Aorta (tissue), 5 donors: ENCODE measurements around the gene NFYA. TPM values are rescaled to one million over a fixed set of nuclear protein-coding genes. Genes with fewer than 3 reads are reported as not detected.

ENCODE experiments used
- ATAC-seq: fragments of 200-7000 bp; cut with Tn5 transposase; one replicate; pipeline ENCODE4 v1.9.1; 2022; ENCODE audit warnings: moderate library complexity; ENCODE audit not compliant: low FRiP score
- DNase-seq, 2 donors: peaks; one replicate each; pipeline ENCODE4 v3.0.0-alpha.2; 2020
- H3K27ac ChIP-seq, 2 donors: one replicate each; pipeline ENCODE4 v1.5.1; 2013; ENCODE audit warnings: low read length in 2 of 2, mild to moderate bottlenecking in 2 of 2, moderate library complexity in 2 of 2, control low read depth in 1 of 2, inconsistent platforms in 1 of 2, low read depth in 1 of 2
- H3K27me3 ChIP-seq, 2 donors: one replicate each; pipeline ENCODE4 v1.6.1; 2013; ENCODE audit warnings: control low read depth in 1 of 2, low read length in 1 of 2, mild to moderate bottlenecking in 1 of 2, moderate library complexity in 1 of 2; ENCODE audit not compliant: insufficient read depth in 2 of 2, control insufficient read depth in 1 of 2
- H3K36me3 ChIP-seq, 2 donors: one replicate each; pipeline ENCODE4 v1.6.1; 2013; ENCODE audit warnings: control low read depth in 1 of 2, low read length in 1 of 2, mild to moderate bottlenecking in 1 of 2; ENCODE audit not compliant: insufficient read depth in 2 of 2, control insufficient read depth in 1 of 2
- H3K4me1 ChIP-seq, 2 donors: one replicate each; pipeline ENCODE4 v1.6.1; 2013; ENCODE audit warnings: low read length in 2 of 2, control low read depth in 1 of 2, mild to moderate bottlenecking in 1 of 2, moderate library complexity in 1 of 2; ENCODE audit not compliant: insufficient read depth in 2 of 2, control insufficient read depth in 1 of 2
- H3K4me3 ChIP-seq, 2 donors: one replicate each; pipeline ENCODE4 v1.5.1; 2013; ENCODE audit warnings: low read length in 2 of 2, control low read depth in 1 of 2, mild to moderate bottlenecking in 1 of 2
- H3K9me3 ChIP-seq: one replicate; pipeline ENCODE4 v1.6.1; 2013; ENCODE audit warnings: mild to moderate bottlenecking, low read length; ENCODE audit not compliant: control insufficient read depth
- WGBS, 2 donors: extraction: QIAGEN DNeasy Blood & Tissue Kit; methylation state at CpG; one replicate each; pipeline ENCODE4 v1.1.7; 2013; 5-methylcytosine and 5-hydroxymethylcytosine counted together
- intact Hi-C, 2 donors: fragments of 100-400 bp; cut with DNase I; formaldehyde crosslinking; loops; one replicate each; pipeline versions ENCODE4 v1.14.2 to v1.15.0; 2022
- polyA plus RNA-seq, 2 donors: library from polyadenylated mRNA; stranded (reverse); fragments of 200-250 nt; gene quantifications; one replicate each; pipeline ENCODE4 v1.2.3, GENCODE V29; 2013
- total RNA-seq, 2 donors: library from RNA; stranded (reverse); fragmentation: NEBNext Ultra II Directional; extraction: Animal tissue kit (Norgen Biotek cat#: 25700); gene quantifications; one replicate each; pipeline ENCODE4 v1.2.1, GENCODE V29; 2021
- donor health status: healthy with polysubstance abuse.
- donor health status: Bipolar disorder and iron deficiency.
- donor health status: DM: no; HTN: no; CAD: no.
- donor health status: DM: no; HTN: no; CAD: no.
- donor health status: DM: yes; HTN: yes; CAD: no.

NFYA gene
- total and polyA plus RNA-seq, 4 donors, result 5.6 to 18.6 (median 10.0) TPM

GRCh38 chr6:41036186-41036585, 36.6 kb upstream of the NFYA start:
- no peak for DNase-seq
- Histone ChIP-seq H3K9me3 (no peaks in the 10 kb centered on the region), H3K4me3 (no peak overlapping the region), H3K4me1 (no peaks in the 10 kb centered on the region), H3K36me3 (no peaks in the 10 kb centered on the region), H3K27ac (no peak overlapping the region), H3K27me3 (no peaks in the 10 kb centered on the region)
- no peak for ATAC-seq
- intact Hi-C loops, result loop anchor here in 1 of 2 donors (10.0 kb wide), 1 partner anchor 141 kb away; no protein-coding TSS in a partner anchor
- WGBS, 2 donors, result 61% methylated on average over 3 of the region's 3 CpGs

- Histone ChIP-seq H3K9me3 (no peaks in the 10 kb centered on the region), H3K4me3 (no peak overlapping the region), H3K36me3 (no peaks in the 10 kb centered on the region), H3K4me1 (no peaks in the 10 kb centered on the region), H3K27ac (no peak overlapping the region), H3K27me3 (no peaks in the 10 kb centered on the region)
- 94 to 96% methylated on average over 2 of the region's 2 CpGs for WGBS, 2 donors
- DNase-seq (no peak), ATAC-seq (no peak)
- intact Hi-C loops, result loop anchor here in 1 of 2 donors (10.0 kb wide), 1 partner anchor 142 kb away; no protein-coding TSS in a partner anchor
Measured at GRCh38 chr6:41036601-41037000, 36.2 kb upstream of the NFYA start.

- Histone ChIP-seq H3K27ac (no peak overlapping the region), H3K36me3 (no peaks in the 10 kb centered on the region), H3K4me1 (no peaks in the 10 kb centered on the region), H3K27me3 (no peaks in the 10 kb centered on the region), H3K4me3 (no peak overlapping the region), H3K9me3 (no peaks in the 10 kb centered on the region)
- intact Hi-C loops, result loop anchor here in 1 of 2 donors (10.0 kb wide), 1 partner anchor 143 kb away; no protein-coding TSS in a partner anchor
- WGBS, 2 donors, result 87 to 89% methylated on average over 13 of the region's 13 CpGs
- no peak for DNase-seq
- no peak for ATAC-seq
Measured at GRCh38 chr6:41037107-41037900, 35.5 kb upstream of the NFYA start.

GRCh38 chr6:41038205-41038604, 34.6 kb upstream of the NFYA start:
- 91 to 93% methylated on average over 3 of the region's 3 CpGs for WGBS, 2 donors
- DNase-seq, result peak in 1 of 2 donors; percentile 49
- no peaks in the 10 kb centered on the region for H3K4me1 ChIP-seq
- ATAC-seq, result no peak
- H3K27me3 ChIP-seq, result no peaks in the 10 kb centered on the region
- no peaks in the 10 kb centered on the region for H3K36me3 ChIP-seq
- intact Hi-C loops, result loop anchor here in 1 of 2 donors (10.0 kb wide), 1 partner anchor 143 kb away; no protein-coding TSS in a partner anchor
- no peaks in the 10 kb centered on the region for H3K9me3 ChIP-seq
- H3K27ac ChIP-seq, result no peak overlapping the region
- H3K4me3 ChIP-seq, result no peak overlapping the region

- no peak for ATAC-seq
- intact Hi-C loops, result loop anchor here in 1 of 2 donors (10.0 kb wide), 1 partner anchor 145 kb away; no protein-coding TSS in a partner anchor
- H3K27me3 ChIP-seq, result no peaks in the 10 kb centered on the region
- H3K36me3 ChIP-seq, result no peaks in the 10 kb centered on the region
- no peaks in the 10 kb centered on the region for H3K4me1 ChIP-seq
- 74 to 76% methylated on average over 10 of the region's 10 CpGs for WGBS, 2 donors
- H3K27ac ChIP-seq, result no peak within 1 kb of the TSS
- H3K9me3 ChIP-seq, result no peaks in the 10 kb centered on the region
- peak in 1 of 2 donors; percentile 52 for DNase-seq
- H3K4me3 ChIP-seq, result no peak within 1 kb of the TSS
Measured at GRCh38 chr6:41039060-41039998, 33.4 kb upstream of the NFYA start, which contains the start of gene UNC5CL. Gene UNC5CL (minus strand): TSS chr6:41039221. CDS start chr6:41035074, 4,147 bp downstream.

- H3K36me3 ChIP-seq, result no peaks in the 10 kb centered on the region
- DNase-seq (peak in 1 of 2 donors; percentile 40), ATAC-seq (no peak)
- WGBS, 2 donors, result 79 to 84% methylated on average over 6 of the region's 6 CpGs
- no peaks in the 10 kb centered on the region for H3K9me3 ChIP-seq
- H3K4me1 ChIP-seq, result no peaks in the 10 kb centered on the region
- H3K27ac ChIP-seq, result no peak overlapping the region
- H3K27me3 ChIP-seq, result no peaks in the 10 kb centered on the region
- H3K4me3 ChIP-seq, result no peak overlapping the region
- intact Hi-C loops, result no loop called here
Measured at GRCh38 chr6:41040101-41040939, 32.5 kb upstream of the NFYA start.

GRCh38 chr6:41040940-41041536, 31.7 kb upstream of the NFYA start:
- Histone ChIP-seq H3K4me3 (no peak overlapping the region), H3K36me3 (no peaks in the 10 kb centered on the region), H3K27me3 (no peaks in the 10 kb centered on the region), H3K4me1 (no peaks in the 10 kb centered on the region), H3K27ac (no peak overlapping the region), H3K9me3 (no peaks in the 10 kb centered on the region)
- DNase-seq (no peak), ATAC-seq (no peak)
- intact Hi-C loops, result no loop called here
- WGBS, 2 donors, result 85 to 87% methylated on average over 1 of the region's 1 CpG
